HepG2 (cell line): ENCODE data around the gene MBD3L5. TPM values are rescaled to one million over a fixed set of nuclear protein-coding genes. Genes with fewer than 3 reads are reported as not detected.

Experiments
- CHD2 ChIP-seq: IDR thresholded peaks from 2 replicates; pipeline ENCODE4 v1.6.1; 2011; ENCODE audit warnings: low read depth, low read length, improper control_type of control experiment
- MED1 ChIP-seq: sonication (generic); formaldehyde crosslinking; IDR thresholded peaks from 2 replicates; pipeline ENCODE4 v1.4.0; 2020; ENCODE audit warnings: missing genetic modification reagents
- ZNF337 ChIP-seq: sonication (generic); formaldehyde crosslinking; IDR thresholded peaks from 2 replicates; pipeline ENCODE4 v1.5.1; 2020; ENCODE audit warnings: missing genetic modification reagents, low read depth, mild to moderate bottlenecking, borderline replicate concordance
- ZNF841 ChIP-seq: sonication (generic); formaldehyde crosslinking; IDR thresholded peaks from 2 replicates; pipeline ENCODE4 v1.8.1; 2023; ENCODE audit warnings: missing genetic modification reagents, borderline replicate concordance
- polyA plus RNA-seq, 8 experiments: library from polyadenylated mRNA; depleted of rRNA in 3 of 8; stranded (reverse) in 7 of 8; unstranded in 1 of 8; fragments of >200 nt; fragmentation: Illumina TruSeq in 4 of 8; extraction: Trizol in 4 of 8; gene quantifications; 2 replicates each; pipeline versions ENCODE4 v1.2.1 to v1.2.3, GENCODE V29; 2011 to 2016; ENCODE audit warnings: low read depth in 4 of 8, missing spikeins in 1 of 8, mixed read lengths in 1 of 8; ENCODE audit not compliant: insufficient read depth in 1 of 8
- total RNA-seq, 5 experiments: library from RNA; depleted of rRNA; stranded (reverse); fragments of >200 nt; fragmentation: Illumina TruSeq; extraction: Trizol; gene quantifications; 2 replicates each; pipeline ENCODE4 v1.2.3, GENCODE V29; 2016; ENCODE audit warnings: low read depth in 1 of 5
- TF ChIP-seq, protein P1 (sequence below): sonication (generic); formaldehyde crosslinking; IDR thresholded peaks from 2 replicates; pipeline ENCODE4 v1.8.1; 2023; ENCODE audit warnings: missing genetic modification reagents, inconsistent platforms, borderline replicate concordance
- TF ChIP-seq, protein P2 (sequence below): IDR thresholded peaks from 2 replicates; pipeline ENCODE4 v1.6.1; 2016; ENCODE audit warnings: missing compliant biosample characterization, missing genetic modification reagents, borderline replicate concordance
- TF ChIP-seq, protein P3 (sequence below): sonication (generic); formaldehyde crosslinking; IDR thresholded peaks from 2 replicates; pipeline ENCODE4 v1.8.1; 2023; ENCODE audit warnings: mild to moderate bottlenecking, missing genetic modification reagents
- TF ChIP-seq, protein P4 (sequence below): sonication (generic); formaldehyde crosslinking; IDR thresholded peaks from one replicate; pipeline ENCODE4 v1.5.1; 2020; ENCODE audit warnings: mild to moderate bottlenecking, missing genetic modification reagents; ENCODE audit errors: not compliant biosample characterization

The MBD3L5 gene
- total and polyA plus RNA-seq, 2 of the 13 experiments (the other 11 are each of a cell fraction or from before 2014, with no cell fraction given): not detected

DNA sequence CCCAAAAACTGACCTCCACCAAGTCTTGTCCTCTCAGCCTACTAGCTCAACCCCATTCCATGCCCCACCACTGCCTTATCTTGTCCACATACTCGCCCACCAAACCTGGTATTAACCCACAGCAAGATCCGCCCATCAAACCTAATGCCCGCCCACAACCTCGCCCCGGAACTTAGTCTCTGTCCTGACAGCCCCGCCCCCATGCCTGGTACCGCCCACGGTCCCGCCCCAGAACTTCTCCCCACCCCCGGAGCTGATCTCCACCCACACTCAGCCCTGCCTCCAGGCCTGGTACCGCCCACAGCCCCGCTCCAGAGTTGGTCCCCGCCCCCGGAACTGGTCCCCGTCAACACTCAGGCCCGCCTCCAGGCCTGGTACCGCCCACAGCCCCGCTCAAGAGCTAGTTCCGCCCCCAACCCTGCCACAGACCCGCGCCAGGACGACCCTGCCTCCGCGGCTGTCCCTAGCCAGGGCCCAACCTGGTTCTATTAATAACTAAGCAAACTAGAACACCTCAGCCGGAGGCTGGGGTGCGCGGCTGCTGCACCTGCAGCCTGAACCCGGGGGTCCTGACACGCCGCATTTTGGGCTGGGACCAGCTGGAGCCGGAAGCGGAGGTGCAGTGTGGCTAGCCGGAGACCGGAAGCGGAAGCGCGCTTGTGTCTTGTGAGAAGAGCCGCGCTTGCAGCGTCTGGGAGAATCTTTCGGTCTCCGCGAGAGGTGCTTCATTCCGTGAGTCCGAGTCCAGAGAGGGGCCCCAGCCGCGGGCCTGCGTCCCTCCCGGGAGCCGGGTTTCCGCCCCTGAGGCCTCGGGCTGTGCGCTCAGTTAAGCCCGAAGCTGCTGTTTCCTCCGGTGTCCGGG is 38.9 kb downstream of the MBD3L5 start, which contains the start of gene ZNF557 (continued):
- TF ChIP-seq, protein P1, sequence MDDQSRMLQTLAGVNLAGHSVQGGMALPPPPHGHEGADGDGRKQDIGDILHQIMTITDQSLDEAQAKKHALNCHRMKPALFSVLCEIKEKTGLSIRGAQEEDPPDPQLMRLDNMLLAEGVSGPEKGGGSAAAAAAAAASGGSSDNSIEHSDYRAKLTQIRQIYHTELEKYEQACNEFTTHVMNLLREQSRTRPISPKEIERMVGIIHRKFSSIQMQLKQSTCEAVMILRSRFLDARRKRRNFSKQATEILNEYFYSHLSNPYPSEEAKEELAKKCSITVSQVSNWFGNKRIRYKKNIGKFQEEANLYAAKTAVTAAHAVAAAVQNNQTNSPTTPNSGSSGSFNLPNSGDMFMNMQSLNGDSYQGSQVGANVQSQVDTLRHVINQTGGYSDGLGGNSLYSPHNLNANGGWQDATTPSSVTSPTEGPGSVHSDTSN (CRISPR knock-in tag): no peak
- TF ChIP-seq CHD2 (no peak), MED1 (peak; percentile 55), ZNF841 (CRISPR knock-in tag) (no peak), ZNF337 (CRISPR knock-in tag) (0 out of 2 replicates have a peak, but pooled peaks have one; percentile 70)
- TF ChIP-seq, protein P2, sequence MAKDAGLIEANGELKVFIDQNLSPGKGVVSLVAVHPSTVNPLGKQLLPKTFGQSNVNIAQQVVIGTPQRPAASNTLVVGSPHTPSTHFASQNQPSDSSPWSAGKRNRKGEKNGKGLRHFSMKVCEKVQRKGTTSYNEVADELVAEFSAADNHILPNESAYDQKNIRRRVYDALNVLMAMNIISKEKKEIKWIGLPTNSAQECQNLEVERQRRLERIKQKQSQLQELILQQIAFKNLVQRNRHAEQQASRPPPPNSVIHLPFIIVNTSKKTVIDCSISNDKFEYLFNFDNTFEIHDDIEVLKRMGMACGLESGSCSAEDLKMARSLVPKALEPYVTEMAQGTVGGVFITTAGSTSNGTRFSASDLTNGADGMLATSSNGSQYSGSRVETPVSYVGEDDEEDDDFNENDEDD (CRISPR knock-in tag): no peak
- TF ChIP-seq, protein P3, sequence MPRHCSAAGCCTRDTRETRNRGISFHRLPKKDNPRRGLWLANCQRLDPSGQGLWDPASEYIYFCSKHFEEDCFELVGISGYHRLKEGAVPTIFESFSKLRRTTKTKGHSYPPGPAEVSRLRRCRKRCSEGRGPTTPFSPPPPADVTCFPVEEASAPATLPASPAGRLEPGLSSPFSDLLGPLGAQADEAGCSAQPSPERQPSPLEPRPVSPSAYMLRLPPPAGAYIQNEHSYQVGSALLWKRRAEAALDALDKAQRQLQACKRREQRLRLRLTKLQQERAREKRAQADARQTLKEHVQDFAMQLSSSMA: peak; percentile 74; the same call in 1 of the 2 replicates
- TF ChIP-seq, protein P4, sequence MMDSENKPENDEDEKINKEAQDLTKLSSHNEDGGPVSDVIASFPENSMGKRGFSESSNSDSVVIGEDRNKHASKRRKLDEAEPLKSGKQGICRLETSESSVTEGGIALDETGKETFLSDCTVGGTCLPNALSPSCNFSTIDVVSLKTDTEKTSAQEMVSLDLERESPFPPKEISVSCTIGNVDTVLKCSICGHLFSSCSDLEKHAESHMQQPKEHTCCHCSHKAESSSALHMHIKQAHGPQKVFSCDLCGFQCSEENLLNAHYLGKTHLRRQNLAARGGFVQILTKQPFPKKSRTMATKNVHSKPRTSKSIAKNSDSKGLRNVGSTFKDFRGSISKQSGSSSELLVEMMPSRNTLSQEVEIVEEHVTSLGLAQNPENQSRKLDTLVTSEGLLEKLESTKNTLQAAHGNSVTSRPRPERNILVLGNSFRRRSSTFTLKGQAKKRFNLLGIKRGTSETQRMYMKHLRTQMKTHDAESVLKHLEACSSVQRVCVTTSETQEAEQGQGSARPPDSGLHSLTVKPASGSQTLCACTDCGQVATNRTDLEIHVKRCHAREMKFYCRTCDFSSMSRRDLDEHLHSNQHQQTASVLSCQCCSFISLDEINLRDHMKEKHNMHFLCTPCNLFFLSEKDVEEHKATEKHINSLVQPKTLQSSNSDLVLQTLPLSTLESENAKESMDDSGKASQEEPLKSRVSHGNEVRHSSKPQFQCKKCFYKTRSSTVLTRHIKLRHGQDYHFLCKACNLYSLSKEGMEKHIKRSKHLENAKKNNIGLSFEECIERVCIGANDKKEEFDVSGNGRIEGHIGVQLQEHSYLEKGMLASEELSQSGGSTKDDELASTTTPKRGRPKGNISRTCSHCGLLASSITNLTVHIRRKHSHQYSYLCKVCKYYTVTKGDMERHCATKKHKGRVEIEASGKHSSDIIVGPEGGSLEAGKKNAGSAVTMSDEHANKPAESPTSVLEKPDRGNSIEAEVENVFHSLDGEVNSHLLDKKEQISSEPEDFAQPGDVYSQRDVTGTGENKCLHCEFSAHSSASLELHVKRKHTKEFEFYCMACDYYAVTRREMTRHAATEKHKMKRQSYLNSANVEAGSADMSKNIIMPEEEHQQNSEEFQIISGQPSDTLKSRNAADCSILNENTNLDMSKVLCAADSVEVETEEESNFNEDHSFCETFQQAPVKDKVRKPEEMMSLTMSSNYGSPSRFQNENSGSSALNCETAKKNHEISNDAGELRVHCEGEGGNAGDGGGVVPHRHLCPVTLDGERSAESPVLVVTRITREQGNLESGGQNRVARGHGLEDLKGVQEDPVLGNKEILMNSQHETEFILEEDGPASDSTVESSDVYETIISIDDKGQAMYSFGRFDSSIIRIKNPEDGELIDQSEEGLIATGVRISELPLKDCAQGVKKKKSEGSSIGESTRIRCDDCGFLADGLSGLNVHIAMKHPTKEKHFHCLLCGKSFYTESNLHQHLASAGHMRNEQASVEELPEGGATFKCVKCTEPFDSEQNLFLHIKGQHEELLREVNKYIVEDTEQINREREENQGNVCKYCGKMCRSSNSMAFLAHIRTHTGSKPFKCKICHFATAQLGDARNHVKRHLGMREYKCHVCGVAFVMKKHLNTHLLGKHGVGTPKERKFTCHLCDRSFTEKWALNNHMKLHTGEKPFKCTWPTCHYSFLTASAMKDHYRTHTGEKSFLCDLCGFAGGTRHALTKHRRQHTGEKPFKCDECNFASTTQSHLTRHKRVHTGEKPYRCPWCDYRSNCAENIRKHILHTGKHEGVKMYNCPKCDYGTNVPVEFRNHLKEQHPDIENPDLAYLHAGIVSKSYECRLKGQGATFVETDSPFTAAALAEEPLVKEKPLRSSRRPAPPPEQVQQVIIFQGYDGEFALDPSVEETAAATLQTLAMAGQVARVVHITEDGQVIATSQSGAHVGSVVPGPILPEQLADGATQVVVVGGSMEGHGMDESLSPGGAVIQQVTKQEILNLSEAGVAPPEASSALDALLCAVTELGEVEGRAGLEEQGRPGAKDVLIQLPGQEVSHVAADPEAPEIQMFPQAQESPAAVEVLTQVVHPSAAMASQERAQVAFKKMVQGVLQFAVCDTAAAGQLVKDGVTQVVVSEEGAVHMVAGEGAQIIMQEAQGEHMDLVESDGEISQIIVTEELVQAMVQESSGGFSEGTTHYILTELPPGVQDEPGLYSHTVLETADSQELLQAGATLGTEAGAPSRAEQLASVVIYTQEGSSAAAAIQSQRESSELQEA: peak; percentile 69
